T-helper 1 cell (primary cell): ENCODE data around the gene VSIR.

Experiments
- DNase-seq, 5 donors: peaks; one replicate each; pipeline ENCODE4 v3.0.0-alpha.2; 2012 to 2020

The VSIR gene

DNA sequence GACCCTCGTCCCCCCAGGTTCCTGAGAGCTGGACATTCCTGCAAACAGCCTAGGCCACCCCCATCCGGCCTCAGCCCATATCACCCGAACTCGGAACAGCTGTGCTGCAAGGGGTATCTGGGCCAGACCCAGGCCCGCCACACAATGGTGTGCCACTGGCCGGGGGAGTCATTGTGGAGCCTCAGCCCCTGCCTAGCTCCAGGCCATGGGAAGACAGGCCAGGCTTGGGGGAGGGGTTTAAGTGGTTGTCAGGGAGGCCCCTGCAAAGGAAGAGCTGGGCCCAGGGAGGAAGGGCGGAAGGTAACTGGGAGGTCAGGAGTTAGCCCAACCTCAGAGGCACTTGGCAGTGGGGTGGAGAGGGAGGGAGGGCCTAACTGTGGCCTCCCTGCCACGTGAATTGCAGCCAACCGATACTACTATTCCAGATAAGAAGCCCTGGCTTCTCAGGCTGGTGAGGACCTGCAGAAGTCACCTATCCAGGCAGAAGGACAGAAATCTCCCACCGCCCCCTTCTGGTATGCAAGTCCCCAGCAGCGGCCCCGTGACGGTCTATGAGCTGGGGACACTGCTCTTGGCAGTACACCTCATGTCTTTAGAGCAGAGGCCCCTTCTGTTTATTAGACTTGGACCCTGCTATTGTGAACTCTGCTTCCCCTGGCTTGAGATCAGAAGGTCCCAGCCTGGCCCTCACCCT is 26.8 kb downstream of the VSIR start:
- DNase-seq: no peak

- DNase-seq: no peak
Observed at GRCh38 chr10:71745664-71746250, 27.6 kb downstream of the VSIR start.

DNA sequence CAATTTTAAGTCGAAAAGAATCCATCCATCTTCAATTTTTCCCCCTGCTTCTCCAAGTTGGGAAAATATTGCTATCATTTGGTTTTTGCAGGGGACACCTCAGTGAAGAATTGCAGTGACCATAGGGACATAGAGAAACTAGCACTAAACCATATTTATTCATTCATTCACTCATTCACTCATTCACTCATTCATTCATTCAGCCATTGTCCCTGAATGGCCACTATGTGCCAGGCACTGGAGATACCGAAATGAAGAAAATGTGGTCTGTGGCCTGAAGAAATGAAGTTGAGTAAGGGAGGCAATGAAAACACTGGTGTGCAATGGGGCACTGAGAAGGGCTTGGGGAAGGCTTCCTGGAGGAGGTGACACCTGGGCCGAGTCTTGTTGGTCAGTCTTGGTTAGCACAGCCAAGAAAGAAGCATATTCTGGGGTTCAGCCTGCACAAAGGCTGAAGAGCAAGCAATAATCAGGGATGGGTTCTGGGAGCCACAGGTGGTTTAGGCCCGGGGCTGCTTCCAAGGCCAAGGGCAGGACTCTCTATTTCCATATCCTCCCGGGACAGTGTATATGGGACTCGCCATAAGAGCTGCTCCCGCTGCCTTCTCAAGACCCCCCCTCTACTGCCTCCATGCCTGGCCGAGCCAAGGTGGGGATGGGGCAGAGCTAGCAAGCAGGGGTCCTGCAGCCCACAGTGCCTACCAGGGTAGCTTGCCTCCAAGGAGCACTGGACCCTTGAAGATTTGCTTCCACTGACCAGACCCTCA is 28.2 kb downstream of the VSIR start:
- DNase-seq: no peak

DNA sequence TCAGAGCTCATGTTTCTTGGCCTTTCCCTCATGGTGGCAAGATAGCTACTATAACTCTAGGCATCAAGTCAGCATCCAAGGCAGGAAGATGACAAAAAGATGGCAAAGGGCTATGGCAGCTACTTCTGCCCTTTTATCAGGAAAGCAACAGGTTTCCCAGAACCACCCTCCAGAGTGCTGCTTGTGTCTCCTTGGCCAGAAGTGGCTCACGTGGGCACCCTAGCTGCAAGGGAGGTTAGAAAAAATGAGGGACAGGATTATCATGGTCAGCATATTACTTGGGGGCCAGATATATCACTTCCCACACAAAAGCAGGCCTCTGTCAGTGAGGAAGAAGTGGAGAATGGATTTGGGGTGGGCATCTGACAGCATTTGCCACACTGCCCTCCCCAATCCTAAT is 29.5 kb downstream of the VSIR start:
- no peak for DNase-seq

GRCh38 chr10:71743089-71743838 is 30.1 kb downstream of the VSIR start:
- DNase-seq: no peak

DNA sequence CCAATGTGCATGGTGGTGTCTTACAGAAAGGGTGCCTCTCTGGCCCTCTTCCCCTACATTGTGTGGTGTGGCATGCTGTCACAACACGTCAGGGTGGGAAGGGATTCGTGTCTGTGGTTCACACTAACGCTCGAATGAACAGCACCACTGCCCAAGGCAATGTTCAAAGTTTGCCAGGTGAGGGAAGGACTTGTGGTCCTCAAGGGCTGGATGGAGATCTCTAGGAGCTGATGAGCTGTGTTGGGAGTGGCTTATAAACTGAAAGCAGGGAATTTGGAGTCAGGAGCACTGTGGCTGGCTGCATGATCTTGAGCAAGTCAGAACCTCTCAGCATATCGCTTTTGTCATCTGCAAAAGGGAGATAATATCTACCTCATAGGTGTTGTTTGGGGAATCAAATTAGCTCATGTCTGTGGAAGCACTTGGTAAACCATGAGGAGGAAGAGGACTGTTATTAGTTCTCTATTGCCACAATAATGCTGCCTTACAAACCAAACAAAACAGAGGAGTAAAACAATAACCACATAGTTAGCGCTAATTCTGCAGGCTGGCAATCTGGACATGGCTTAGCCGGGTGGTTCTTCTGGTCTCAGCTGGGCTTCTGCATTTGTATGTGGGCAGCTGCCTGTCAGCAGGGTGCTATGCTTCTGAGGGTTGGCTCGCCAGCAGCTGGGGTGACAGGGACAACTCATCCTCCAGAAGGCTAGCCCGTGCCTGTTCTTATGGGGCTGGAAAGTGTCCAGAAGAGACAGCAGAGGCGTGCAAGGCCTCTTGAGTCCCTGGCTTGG is 30.8 kb downstream of the VSIR start:
- DNase-seq: no peak

DNA sequence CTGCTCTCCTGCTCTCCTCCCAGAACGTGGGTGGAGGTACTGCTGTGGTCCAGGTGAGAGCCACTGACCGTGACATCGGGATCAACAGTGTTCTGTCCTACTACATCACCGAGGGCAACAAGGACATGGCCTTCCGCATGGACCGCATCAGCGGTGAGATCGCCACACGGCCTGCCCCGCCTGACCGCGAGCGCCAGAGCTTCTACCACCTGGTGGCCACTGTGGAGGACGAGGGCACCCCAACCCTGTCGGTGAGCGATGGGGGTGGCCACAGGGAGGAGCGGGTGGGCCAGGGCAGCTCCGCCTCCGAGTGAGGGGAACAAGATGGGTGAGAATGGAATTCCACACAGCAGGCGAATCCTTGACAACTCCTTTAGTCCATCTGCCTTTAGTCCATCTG is 31.6 kb downstream of the VSIR start:
- no peak for DNase-seq

DNA sequence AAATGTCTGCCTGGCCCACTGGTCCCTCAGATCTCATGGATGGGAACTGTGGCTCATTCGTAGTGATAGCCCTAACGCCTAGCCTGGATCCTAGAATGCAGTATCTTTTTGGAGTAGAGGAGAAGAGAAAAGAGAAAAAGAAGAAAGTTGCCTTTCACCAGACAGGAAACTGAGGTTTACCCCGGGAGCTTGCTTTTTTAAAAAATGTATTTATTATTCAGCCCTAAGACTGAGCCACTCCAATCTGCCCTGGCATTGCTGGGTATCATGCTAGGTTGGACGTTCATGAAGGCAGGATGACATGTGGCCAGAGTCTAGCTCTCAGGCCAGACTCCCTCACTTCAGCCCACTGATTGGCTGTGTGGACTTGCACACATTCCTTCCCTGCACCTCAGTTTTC is 32.3 kb downstream of the VSIR start:
- DNase-seq: no peak

- DNase-seq: no peak
Observed at GRCh38 chr10:71740069-71740653, 33.2 kb downstream of the VSIR start.

- DNase-seq: no peak
Observed at GRCh38 chr10:71739358-71739900, 33.9 kb downstream of the VSIR start.

- no peak for DNase-seq
Observed at GRCh38 chr10:71737834-71738197, 35.5 kb downstream of the VSIR start.

DNA sequence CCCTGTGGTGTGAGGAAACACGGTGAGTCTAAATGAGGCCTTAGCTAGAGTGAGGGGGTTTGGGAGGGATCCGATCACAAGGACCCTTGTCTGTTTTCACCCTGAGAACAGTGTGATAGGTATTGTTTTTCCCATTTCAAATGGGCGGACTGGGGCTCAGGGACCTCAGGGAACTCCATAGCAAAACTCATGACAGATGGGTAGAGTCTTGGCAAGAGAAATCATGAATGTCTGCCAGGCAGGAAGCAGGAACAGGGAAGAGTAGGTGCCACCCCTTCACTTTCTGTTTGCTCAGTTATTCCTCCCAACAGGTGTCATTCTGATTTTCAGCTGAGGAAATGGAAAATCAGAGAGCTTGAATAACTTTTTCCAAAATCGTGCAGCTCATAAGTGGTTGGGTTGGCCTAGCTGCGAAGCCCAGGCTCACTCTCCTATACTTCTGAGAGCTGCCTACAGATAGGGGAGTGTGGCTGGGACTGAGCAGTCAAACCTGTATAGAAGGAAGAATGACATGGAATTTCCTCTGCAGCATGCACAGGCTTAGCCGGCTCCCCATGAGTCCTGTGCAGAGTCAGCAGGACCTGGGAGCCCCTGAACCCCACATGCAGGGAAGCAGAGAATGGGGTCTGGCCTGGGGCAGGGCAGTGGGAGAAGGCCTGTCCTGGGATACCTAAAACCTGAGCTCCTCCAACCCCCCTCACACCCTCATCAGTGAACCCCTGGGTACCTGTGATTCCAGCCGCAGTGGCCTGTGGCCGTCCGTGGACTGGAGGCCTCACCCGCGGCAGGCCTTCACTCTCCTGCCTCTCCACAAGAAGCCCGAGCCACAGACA is 36.1 kb downstream of the VSIR start:
- DNase-seq: no peak

- DNase-seq: no peak
Observed at GRCh38 chr10:71736570-71736952, 36.8 kb downstream of the VSIR start.

GRCh38 chr10:71735709-71736569 is 37.4 kb downstream of the VSIR start:
- DNase-seq: peak in 2 of 5 donors; percentile 38 to 79

GRCh38 chr10:71734797-71735196 is 38.5 kb downstream of the VSIR start:
- no peak for DNase-seq

GRCh38 chr10:71731791-71732190 is 41.5 kb downstream of the VSIR start:
- no peak for DNase-seq

GRCh38 chr10:71729161-71729636 is 44.1 kb downstream of the VSIR start:
- no peak for DNase-seq

DNA sequence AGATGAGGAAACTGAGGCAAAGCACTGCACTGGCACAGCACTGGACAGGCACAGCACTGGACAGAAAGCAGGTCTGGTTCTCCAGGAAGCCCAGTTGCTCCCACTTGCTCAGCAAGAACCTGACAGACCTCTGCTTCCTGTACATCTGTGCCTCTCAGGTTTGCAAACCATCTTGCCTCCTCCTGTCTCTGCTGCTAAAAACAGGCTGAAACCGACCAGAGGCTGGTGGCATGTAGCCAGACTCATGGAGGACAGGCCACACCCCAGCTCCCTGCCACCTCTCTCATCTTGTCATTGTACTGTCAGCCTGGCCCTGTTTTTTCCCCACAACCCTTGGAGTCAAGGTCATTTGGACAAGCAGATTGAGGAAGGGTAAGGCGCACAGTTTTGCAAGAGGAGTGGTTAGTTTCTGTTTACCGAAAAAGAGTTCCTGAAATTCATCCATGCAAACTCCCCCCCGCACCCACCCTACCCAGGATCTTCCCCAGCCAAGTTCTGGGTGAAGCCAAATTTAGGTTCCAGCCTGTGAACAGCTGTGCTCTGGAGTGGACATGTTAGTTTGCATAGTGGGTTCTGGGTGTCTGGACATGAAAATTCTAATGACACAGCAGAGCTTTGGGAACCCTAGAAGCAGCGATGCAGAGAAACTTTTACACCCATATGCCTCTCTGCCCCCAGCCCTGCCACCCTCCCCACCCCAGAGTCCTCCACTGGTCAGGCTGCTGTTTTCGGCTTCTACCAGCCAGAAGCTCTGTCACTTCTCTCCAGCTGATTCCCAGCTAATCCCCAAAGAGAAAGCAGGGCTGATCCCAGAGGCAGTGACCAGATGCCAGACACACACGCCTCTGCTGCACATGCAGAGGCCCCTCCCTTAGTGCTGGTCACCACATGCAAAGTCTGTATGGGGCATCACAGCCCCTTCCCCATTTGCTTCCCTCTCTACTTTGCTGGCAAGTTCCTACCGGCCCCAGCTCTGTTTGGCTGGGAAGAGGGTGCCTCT is 45.3 kb downstream of the VSIR start:
- DNase-seq: peak; percentile 33 to 82 (median 68)
